SK-N-MC (cell line): ENCODE data around the gene YWHAB.

Experiments
- DNase-seq: peaks from one replicate; pipeline ENCODE4 v3.0.0-alpha.2; 2011; ENCODE audit warnings: low read depth, low spot score
- H3K27ac ChIP-seq: fragments of 200-600 bp; sonication (generic); 2 replicates; pipeline ENCODE4 v1.5.1; 2016; ENCODE audit warnings: mixed run types
- H3K36me3 ChIP-seq: fragments of 200-600 bp; sonication (generic); 2 replicates; pipeline ENCODE4 v1.6.1; 2017; ENCODE audit warnings: antibody characterized with exemption, low read length, mixed read lengths; ENCODE audit not compliant: insufficient read depth
- H3K4me3 ChIP-seq: fragments of 200-600 bp; sonication (generic); 2 replicates; pipeline ENCODE4 v1.5.1; 2016
- H3K9ac ChIP-seq: fragments of 200-600 bp; sonication (generic); 2 replicates; pipeline ENCODE4 v1.8.0; 2017; ENCODE audit warnings: mixed run types, mixed read lengths; ENCODE audit not compliant: insufficient read length
- H3K9me3 ChIP-seq: fragments of 200-600 bp; sonication (generic); 2 replicates; pipeline ENCODE4 v1.6.1; 2017; ENCODE audit warnings: low read depth, mild to moderate bottlenecking, antibody characterized with exemption, low read length, moderate library complexity, mixed read lengths
- EZH2 ChIP-seq: fragments of 200-600 bp; sonication (generic); IDR thresholded peaks from one replicate; pipeline ENCODE4 v1.6.1; 2017; ENCODE audit warnings: antibody characterized with exemption
- FOXP2 ChIP-seq: optimal IDR thresholded peaks from 2 replicates; pipeline ENCODE3; 2011; ENCODE audit warnings: mild to moderate bottlenecking, moderate library complexity; ENCODE audit not compliant: insufficient read depth; ENCODE audit errors: extremely low read length, control extremely low read depth
- POLR2AphosphoS5 ChIP-seq: IDR thresholded peaks from 2 replicates; pipeline ENCODE4 v1.6.1; 2012; ENCODE audit warnings: mild to moderate bottlenecking, low read depth, low read length, borderline replicate concordance

The YWHAB gene

GRCh38 chr20:44908987-44909871, 23.7 kb downstream of the YWHAB start:
- DNase-seq, result no peak
- Histone ChIP-seq H3K36me3 (peaks cover 34% of the 10 kb centered on the region), H3K9ac (no peak overlapping the region), H3K27ac (peak overlapping the region; percentile 26; the same call in 1 of the 2 replicates), H3K4me3 (peak overlapping the region; percentile 89), H3K9me3 (no peaks in the 10 kb centered on the region)
- TF ChIP-seq FOXP2, result no peak
- TF ChIP-seq POLR2AphosphoS5, result no peak; the same call in 1 of the 2 replicates
- no peak for TF ChIP-seq EZH2

DNA sequence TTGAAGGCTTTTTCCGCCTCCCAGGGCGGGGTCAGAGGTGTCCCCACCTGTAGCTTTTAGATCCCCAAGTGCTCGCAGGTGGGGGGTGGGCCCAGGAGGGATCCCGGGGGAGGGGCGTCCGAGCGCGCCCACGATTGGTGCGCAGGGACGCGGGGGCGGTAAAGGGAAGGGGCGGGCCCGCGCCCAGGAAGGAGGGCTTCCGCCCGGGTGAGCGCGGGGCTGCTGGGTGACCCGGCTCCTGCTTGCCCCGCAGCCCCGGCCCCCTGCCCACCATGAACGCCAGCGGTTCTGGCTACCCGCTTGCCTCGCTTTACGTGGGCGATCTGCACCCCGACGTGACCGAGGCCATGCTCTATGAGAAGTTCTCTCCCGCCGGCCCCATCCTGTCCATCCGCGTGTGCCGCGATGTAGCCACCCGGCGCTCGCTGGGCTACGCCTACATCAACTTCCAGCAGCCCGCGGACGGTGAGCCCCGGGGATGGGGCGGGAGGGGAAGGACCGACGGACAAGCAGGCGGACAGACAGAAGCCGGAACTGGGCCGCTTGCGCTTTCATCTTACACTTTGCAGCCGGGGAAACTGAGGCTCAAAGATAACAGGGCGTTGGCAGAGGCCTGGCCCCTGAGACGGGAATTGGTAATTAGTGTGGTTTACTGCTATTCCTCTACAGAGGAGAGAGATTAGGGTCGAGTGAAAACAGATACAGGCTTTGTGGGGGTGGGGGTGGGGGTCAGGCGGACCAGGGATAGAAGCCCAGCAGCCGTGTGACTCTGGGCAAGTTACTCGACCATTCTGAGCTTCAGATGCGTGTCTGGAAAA, 24.6 kb downstream of the YWHAB start, which contains the start of gene PABPC1L:
Gene PABPC1L, plus strand, starts transcription at position 189 of the 818 bp plus-strand sequence. Its CDS starts 84 bp downstream, at position 273.
- Histone ChIP-seq H3K36me3 (peaks cover 26% of the 10 kb centered on the region), H3K27ac (peak within 1 kb of the TSS; percentile 26; the same call in 1 of the 2 replicates), H3K9me3 (no peaks in the 10 kb centered on the region), H3K9ac (peak within 1 kb of the TSS; percentile 68), H3K4me3 (peak within 1 kb of the TSS; percentile 89)
- DNase-seq, result no peak
- TF ChIP-seq FOXP2, result no peak
- peak; percentile 81; the same call in 1 of the 2 replicates for TF ChIP-seq POLR2AphosphoS5

DNA sequence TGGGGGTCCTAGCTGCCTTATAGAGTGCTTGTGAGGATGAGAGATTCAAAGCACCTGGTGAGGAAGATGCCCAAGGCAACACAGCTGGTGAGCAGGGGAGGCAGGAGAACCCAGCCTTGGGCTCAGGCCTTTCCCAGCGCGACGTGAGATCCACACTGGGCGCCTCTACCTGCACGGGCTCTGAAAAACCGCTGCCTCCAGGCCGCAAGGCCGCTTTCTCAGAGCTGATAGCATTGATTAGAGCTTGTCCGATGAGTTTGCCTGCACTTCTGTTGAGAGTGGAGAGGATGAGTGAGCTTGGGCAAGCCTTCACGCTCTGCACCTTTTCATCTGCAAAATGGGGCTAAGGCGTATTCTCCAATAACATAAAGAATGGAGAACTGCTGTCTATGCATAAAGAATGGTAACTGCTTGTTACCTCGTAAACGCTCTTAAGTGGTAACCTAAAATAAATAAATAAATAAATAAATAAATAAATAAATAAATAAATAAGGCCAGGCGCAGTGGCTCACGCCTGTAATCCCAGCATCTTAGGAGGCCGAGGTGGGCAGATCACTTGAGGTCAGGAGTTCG, 25.3 kb downstream of the YWHAB start:
- H3K27ac ChIP-seq, result no peak overlapping the region
- DNase-seq, result no peak
- H3K4me3 ChIP-seq, result peak overlapping the region; percentile 89
- H3K9me3 ChIP-seq, result no peaks in the 10 kb centered on the region
- no peak overlapping the region for H3K9ac ChIP-seq
- TF ChIP-seq POLR2AphosphoS5, result no peak
- TF ChIP-seq FOXP2, result no peak
- no peak for TF ChIP-seq EZH2
- peaks cover 21% of the 10 kb centered on the region for H3K36me3 ChIP-seq

DNA sequence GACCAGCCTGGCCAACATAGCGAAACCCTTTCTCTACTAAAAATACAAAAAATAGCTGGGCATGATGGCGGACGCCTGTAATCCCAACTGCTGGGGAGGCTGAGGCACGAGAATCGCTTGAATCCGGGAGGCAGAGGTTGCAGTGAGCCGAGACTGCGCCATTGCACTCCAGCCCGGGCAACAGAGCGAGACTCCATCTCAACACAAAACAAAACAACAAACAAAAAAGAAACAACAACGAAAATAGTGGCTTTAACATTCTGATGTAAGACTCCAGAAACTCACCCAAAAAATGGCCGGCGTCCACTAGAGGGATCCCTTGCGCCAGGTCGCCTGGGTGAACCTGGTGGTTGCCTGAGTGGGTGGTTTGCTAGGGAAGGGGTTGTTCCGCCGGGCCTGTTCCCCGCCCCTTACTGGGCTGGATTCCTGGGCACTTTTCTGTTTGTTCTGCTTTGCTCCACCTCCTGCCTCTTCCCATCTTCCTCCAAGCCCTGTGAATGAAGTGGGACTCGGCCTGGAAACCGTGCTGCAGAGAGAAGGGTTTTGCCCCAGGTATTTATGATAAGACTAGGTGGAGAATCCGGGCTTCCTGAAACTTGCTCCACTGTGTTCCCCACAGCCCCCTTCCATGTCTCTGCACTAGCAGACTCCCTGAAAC, 25.9 kb downstream of the YWHAB start:
- no peak for DNase-seq
- H3K27ac ChIP-seq, result no peak overlapping the region
- H3K9me3 ChIP-seq, result no peaks in the 10 kb centered on the region
- no peak overlapping the region for H3K4me3 ChIP-seq
- no peak overlapping the region for H3K9ac ChIP-seq
- TF ChIP-seq EZH2 (no peak), FOXP2 (no peak), POLR2AphosphoS5 (no peak)
- peaks cover 15% of the 10 kb centered on the region for H3K36me3 ChIP-seq

DNA sequence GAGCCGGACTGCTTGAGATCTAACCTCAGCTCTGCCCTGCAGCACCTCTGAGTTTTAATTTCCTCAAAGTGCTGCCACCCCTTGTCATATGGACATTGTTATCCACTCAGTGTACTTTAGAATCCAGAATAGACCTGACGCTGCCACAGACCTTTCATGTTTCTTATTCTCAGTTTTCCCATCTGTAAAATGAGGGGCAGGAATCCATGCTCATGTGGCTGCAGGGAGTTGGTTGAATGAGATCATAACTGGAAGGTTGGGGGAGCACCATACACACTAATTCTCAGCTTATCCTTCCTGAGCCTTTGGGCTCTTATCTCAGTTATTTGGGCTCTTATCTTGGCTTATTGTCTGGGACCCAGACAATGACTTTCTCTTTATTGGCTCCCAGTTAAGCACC, 26.7 kb downstream of the YWHAB start:
- no peak for DNase-seq
- no peak overlapping the region for H3K27ac ChIP-seq
- H3K36me3 ChIP-seq, result peaks cover 12% of the 10 kb centered on the region; the same call in 1 of the 2 replicates
- TF ChIP-seq FOXP2, result no peak
- no peak for TF ChIP-seq POLR2AphosphoS5
- no peak for TF ChIP-seq EZH2
- H3K4me3 ChIP-seq, result no peak overlapping the region
- no peaks in the 10 kb centered on the region for H3K9me3 ChIP-seq
- no peak overlapping the region for H3K9ac ChIP-seq

GRCh38 chr20:44914924-44915323, 29.4 kb downstream of the YWHAB start:
- TF ChIP-seq FOXP2 (no peak), POLR2AphosphoS5 (no peak), EZH2 (no peak)
- Histone ChIP-seq H3K4me3 (no peak overlapping the region), H3K9ac (no peak overlapping the region), H3K36me3 (peaks cover 10% of the 10 kb centered on the region; the same call in 1 of the 2 replicates), H3K27ac (no peak overlapping the region), H3K9me3 (no peaks in the 10 kb centered on the region)
- no peak for DNase-seq

DNA sequence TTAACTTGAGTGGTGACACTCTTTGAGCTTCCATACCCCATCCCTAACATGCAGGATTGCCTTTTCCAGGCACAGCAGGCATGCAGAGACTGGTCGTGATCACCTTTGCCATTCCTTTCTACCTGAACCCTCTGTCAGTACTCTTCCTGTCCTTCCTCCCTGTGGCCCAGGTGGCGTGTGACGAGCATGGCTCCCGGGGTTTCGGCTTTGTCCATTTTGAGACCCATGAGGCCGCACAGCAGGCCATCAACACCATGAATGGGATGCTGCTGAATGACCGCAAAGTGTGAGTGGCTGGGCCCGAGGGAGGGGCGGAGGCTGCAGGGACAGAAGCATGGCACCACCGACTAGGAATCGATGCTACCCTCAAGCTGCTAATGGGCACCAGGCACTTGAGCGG, 31.1 kb downstream of the YWHAB start:
- peaks cover 10% of the 10 kb centered on the region; the same call in 1 of the 2 replicates for H3K36me3 ChIP-seq
- DNase-seq, result no peak

More for the DNA sequence above, 31.1 kb downstream of the YWHAB start:
- H3K9me3 ChIP-seq, result no peaks in the 10 kb centered on the region
- no peak overlapping the region for H3K9ac ChIP-seq
- H3K4me3 ChIP-seq, result no peak overlapping the region
- no peak overlapping the region for H3K27ac ChIP-seq
- TF ChIP-seq FOXP2 (no peak), EZH2 (no peak), POLR2AphosphoS5 (no peak)
